ENCODE results near the gene KCNG2. TPM values are rescaled to one million over a fixed set of nuclear protein-coding genes. Genes with fewer than 3 reads are reported as not detected.

The KCNG2 gene
- total and polyA plus RNA-seq, 4 donors: 0.03 to 0.23 (median 0.08) TPM; not detected in 1

- Histone ChIP-seq H3K9me3 (ENCODE audit: control insufficient read depth in 4 of 4, low read length in 3 of 4) (peaks cover 0 to 11% (median 4%) of the 10 kb centered on the region in 4 donors), H3K27me3 (ENCODE audit: control insufficient read depth in 4 of 4, insufficient read depth in 4 of 4, low read length in 3 of 4) (no peaks in the 10 kb centered on the region), H3K27ac (ENCODE audit: low read depth in 1 of 2, low read length in 2 of 2) (no peak overlapping the region), H3K36me3 (ENCODE audit: control insufficient read depth in 4 of 4, insufficient read depth in 3 of 4, low read depth in 1 of 4, low read length in 3 of 4) (peaks cover 10 to 19% (median 15%) of the 10 kb centered on the region in 4 donors), H3K9ac (ENCODE audit: low read depth in 1 of 2, low read length in 2 of 2) (no peak overlapping the region), H3K4me1 (ENCODE audit: control insufficient read depth in 4 of 4, insufficient read depth in 4 of 4, low read length in 3 of 4) (peaks cover 0 to 4% (median 0%) of the 10 kb centered on the region in 4 donors), H3K4me3 (ENCODE audit: low read depth in 1 of 3, low read length in 3 of 3) (no peak overlapping the region)
- TF ChIP-seq HNF4A (conservative IDR thresholded peaks at IDR 0.05) (no peak), FOXA2 (IDR thresholded peaks at IDR 0.05) (no peak), RAD21 (IDR thresholded peaks at IDR 0.05) (no peak), ATF3 (IDR thresholded peaks at IDR 0.05) (no peak), FOXA1 (IDR thresholded peaks at IDR 0.05) (no peak), REST (IDR thresholded peaks at IDR 0.05) (no peak), GABPA (IDR thresholded peaks at IDR 0.05 in 1 of 2, conservative IDR thresholded peaks at IDR 0.05 in 1 of 2) (no peak), RXRA (IDR thresholded peaks at IDR 0.05) (no peak), CTCF (IDR thresholded peaks at IDR 0.05; ENCODE audit: low read depth, low read length, missing input control) (no peak), ZBTB33 (IDR thresholded peaks at IDR 0.05) (no peak)
- DNase-seq (ENCODE audit: low spot score): peak; percentile 30
- WGBS: 98% methylated on average over 28 of the region's 28 CpGs
Observed at GRCh38 chr18:79903071-79903635, 105.4 kb downstream of the KCNG2 start.

- no peak overlapping the region for H3K4me3 ChIP-seq (ENCODE audit: low read depth in 1 of 3, low read length in 3 of 3)
- peak; percentile 29 for DNase-seq (ENCODE audit: low spot score)
- H3K27ac ChIP-seq (ENCODE audit: low read depth in 1 of 2, low read length in 2 of 2): no peak overlapping the region
- H3K27me3 ChIP-seq (ENCODE audit: control insufficient read depth in 4 of 4, insufficient read depth in 4 of 4, low read length in 3 of 4): no peaks in the 10 kb centered on the region
- peaks cover 0 to 8% (median 3%) of the 10 kb centered on the region in 4 donors for H3K9me3 ChIP-seq (ENCODE audit: control insufficient read depth in 4 of 4, low read length in 3 of 4)
- WGBS: 97% methylated on average over 25 of the region's 25 CpGs
- H3K9ac ChIP-seq (ENCODE audit: low read depth in 1 of 2, low read length in 2 of 2): no peak overlapping the region
- H3K36me3 ChIP-seq (ENCODE audit: control insufficient read depth in 4 of 4, insufficient read depth in 3 of 4, low read depth in 1 of 4, low read length in 3 of 4): peaks cover 10 to 24% (median 17%) of the 10 kb centered on the region in 4 donors
- peaks cover 0 to 4% (median 0%) of the 10 kb centered on the region in 4 donors for H3K4me1 ChIP-seq (ENCODE audit: control insufficient read depth in 4 of 4, insufficient read depth in 4 of 4, low read length in 3 of 4)
- TF ChIP-seq NR2F2 (IDR thresholded peaks at IDR 0.05) (no peak), FOXA1 (IDR thresholded peaks at IDR 0.05) (no peak), RXRA (IDR thresholded peaks at IDR 0.05) (no peak), YY1 (IDR thresholded peaks at IDR 0.05) (no peak), MAX (IDR thresholded peaks at IDR 0.05) (no peak), REST (IDR thresholded peaks at IDR 0.05) (no peak), RAD21 (IDR thresholded peaks at IDR 0.05) (no peak), ATF3 (IDR thresholded peaks at IDR 0.05) (no peak), ZBTB33 (IDR thresholded peaks at IDR 0.05) (no peak)
Observed at GRCh38 chr18:79903787-79904356, 106.1 kb downstream of the KCNG2 start.

Data from liver (tissue), 9 donors.